PFSK-1 (cell line): Measurements from ENCODE around the gene PHACTR3.

Experiments used
- POLR2AphosphoS5 ChIP-seq: IDR thresholded peaks from 2 replicates; pipeline ENCODE4 v1.6.1; 2012; ENCODE audit warnings: low read depth, mild to moderate bottlenecking, control low read depth, low read length, moderate library complexity
- SIN3A ChIP-seq: IDR thresholded peaks from 2 replicates; pipeline ENCODE4 v1.6.1; 2012; ENCODE audit warnings: mild to moderate bottlenecking, low read length, moderate library complexity, borderline replicate concordance; ENCODE audit not compliant: insufficient read depth
- TAF1 ChIP-seq: IDR thresholded peaks from 2 replicates; pipeline ENCODE4 v1.6.1; 2012; ENCODE audit warnings: low read length, control low read depth, borderline replicate concordance; ENCODE audit not compliant: insufficient read depth
- TF ChIP-seq, protein P1 (sequence below), 2 experiments: IDR thresholded peaks; 2 replicates each; pipeline versions ENCODE4 v1.6.1 to v1.8.0; 2011 to 2012; ENCODE audit warnings: low read depth in 2 of 2, low read length in 2 of 2, control low read depth in 1 of 2, inconsistent platforms in 1 of 2, mild to moderate bottlenecking in 1 of 2, moderate library complexity in 1 of 2; ENCODE audit not compliant: insufficient read depth in 1 of 2

DNA sequence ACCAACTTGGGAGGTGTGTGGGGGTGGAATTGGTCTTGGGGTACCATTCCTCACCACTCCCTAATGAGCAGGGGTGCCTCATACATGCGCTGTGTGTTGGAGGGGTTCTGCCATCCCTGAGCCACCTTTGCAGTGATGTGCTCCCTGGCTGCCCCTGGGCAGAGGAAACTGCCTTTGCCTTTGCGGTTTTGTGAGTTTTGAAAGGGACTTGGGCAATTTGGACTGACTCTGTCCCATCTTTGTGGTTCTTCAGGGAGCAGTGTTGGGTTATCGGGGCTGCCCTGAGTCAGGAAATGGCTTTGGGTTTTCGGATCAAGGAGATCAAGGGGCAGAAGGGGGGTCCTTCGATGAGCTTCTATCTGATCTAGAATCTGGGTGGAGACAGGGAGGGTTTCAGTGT lies 3.9 kb upstream of the PHACTR3 start:
- no peak for TF ChIP-seq SIN3A
- TF ChIP-seq TAF1: no peak
- no peak for TF ChIP-seq POLR2AphosphoS5
- TF ChIP-seq, protein P1, sequence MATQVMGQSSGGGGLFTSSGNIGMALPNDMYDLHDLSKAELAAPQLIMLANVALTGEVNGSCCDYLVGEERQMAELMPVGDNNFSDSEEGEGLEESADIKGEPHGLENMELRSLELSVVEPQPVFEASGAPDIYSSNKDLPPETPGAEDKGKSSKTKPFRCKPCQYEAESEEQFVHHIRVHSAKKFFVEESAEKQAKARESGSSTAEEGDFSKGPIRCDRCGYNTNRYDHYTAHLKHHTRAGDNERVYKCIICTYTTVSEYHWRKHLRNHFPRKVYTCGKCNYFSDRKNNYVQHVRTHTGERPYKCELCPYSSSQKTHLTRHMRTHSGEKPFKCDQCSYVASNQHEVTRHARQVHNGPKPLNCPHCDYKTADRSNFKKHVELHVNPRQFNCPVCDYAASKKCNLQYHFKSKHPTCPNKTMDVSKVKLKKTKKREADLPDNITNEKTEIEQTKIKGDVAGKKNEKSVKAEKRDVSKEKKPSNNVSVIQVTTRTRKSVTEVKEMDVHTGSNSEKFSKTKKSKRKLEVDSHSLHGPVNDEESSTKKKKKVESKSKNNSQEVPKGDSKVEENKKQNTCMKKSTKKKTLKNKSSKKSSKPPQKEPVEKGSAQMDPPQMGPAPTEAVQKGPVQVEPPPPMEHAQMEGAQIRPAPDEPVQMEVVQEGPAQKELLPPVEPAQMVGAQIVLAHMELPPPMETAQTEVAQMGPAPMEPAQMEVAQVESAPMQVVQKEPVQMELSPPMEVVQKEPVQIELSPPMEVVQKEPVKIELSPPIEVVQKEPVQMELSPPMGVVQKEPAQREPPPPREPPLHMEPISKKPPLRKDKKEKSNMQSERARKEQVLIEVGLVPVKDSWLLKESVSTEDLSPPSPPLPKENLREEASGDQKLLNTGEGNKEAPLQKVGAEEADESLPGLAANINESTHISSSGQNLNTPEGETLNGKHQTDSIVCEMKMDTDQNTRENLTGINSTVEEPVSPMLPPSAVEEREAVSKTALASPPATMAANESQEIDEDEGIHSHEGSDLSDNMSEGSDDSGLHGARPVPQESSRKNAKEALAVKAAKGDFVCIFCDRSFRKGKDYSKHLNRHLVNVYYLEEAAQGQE (IDR thresholded peaks at IDR 0.05; ENCODE audit: insufficient read depth in 1 of 2, low read depth in 2 of 2, low read length in 2 of 2): no peak
